GM21447 (cell line): ENCODE results near the gene FBLN7.

Experiments used
- ATAC-seq: cut with Tn5 transposase; IDR thresholded peaks from one replicate; pipeline ENCODE4 v1.9.1; 2021; ENCODE audit not compliant: unreplicated experiment

Gene FBLN7

DNA sequence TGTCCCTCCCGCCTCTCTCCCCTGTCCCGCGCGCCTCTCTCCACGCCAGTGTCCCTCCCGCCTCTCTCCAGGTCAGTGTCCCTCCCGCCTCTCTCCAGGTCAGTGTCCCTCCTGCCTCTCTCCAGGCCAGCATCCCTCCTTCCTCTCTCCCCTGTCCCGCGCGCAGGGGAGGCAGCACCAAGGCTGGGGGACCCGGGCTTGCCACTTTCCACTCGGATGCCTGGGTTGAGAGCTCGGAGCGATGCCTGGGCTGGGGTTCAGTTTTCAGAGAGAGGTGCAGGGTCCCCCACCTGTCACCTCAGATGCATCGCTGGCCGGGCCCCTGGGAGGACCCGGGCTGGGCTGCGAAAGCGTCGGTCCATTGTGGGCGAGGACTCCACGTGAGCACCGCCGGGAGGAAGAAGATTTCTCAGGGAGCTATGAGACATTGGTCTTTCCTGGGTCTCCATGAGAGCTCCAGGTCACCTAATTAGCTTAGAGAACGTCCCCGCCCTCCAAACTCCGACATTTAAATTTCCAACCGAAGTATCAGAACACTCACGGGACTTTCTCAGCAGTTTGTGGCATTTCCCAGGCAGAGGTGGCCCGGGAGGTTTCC lies 2.1 kb downstream of the FBLN7 start:
- no peak for ATAC-seq

GRCh38 chr2:112140899-112141625 lies 2.9 kb downstream of the FBLN7 start:
- no peak for ATAC-seq

GRCh38 chr2:112141626-112142007 lies 3.4 kb downstream of the FBLN7 start:
- no peak for ATAC-seq

DNA sequence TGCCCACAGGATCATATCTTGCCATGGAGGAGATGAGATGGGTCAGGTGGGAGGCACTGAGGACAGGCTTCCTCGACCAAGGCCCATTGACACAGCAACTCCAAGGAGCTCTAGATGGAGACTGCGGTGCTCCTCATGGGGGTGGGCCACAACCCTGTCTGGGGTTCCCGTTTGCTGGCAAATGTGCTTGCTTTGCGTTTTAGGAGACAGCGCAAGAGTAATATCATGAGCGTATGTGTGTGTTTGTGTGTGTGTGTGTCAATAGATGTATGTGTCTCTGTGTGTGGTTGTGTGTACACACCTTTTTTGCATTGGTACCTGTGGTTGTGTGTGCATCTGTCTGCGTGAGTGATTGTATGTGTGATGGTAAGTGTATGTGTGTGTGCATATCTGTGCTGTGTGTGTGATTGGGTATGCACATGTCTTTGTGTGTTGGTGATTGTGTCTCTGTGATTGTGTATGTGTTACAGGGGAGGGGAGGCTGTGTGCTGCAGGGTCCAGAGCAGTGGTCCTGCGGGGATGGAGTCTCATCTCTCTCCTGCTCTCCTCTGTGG lies 4.4 kb downstream of the FBLN7 start:
- no peak for ATAC-seq

- no peak for ATAC-seq
These were observed 5.0 kb downstream of the FBLN7 start for GRCh38 chr2:112143150-112143549.

- ATAC-seq: no peak
These were observed 6.8 kb downstream of the FBLN7 start for GRCh38 chr2:112144966-112145365.

DNA sequence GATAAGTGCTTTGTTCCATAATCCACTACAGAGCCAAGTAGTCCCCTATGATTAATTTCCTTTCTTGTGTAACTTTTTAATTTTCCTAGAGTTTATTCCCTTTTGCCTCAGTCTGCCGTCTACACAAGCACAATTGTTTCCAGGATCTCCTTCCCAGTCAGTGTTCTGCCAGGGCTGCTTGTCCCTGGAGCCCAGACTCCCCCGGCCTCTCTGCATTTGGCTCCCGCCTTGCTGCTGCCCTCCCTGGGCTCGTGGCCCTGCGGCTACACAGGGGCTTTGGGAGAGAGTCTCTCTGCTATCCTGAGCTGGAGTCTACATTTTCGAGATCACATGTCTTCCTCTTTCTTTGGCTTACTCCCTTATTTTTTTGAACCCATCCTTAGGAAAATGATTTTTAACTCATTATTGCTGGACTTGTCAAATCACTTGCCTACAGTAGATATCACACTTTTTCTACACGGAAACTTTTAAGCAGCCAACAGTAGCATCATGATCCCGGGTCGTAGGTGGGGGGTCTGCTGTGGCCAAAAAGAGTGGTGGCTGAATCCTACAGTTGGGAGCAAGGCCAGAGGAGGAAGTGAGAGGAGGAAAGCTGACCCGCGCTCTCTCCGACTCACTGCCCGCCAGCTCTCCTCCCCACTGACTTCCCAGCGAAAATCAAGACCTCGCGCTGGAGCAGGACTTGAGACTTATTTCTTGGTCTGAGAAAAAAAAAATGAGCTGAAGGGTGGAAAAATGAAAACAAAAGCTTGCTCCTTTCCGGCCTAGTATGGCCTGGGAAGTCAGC lies 9.4 kb downstream of the FBLN7 start:
- no peak for ATAC-seq

DNA sequence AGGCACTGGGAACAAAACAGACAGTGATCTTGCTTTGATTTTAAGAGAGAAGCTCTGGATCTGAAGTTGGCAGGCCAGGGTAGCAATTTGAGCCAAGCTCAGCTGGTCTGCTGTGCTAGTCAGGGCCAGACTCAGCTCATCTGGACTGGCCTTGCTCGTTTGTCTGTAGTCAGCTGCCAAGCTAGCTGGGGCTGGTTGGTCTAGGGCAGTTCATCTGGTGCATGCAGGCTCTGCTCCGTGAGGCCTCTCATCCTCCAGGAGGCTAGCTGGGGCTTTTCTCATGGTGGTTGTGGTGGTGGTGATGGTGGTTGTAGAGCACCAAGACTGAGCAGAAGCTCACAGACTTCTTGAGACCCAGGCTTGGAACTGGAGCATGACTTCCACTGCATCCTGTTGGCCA lies 10.3 kb downstream of the FBLN7 start:
- no peak for ATAC-seq

DNA sequence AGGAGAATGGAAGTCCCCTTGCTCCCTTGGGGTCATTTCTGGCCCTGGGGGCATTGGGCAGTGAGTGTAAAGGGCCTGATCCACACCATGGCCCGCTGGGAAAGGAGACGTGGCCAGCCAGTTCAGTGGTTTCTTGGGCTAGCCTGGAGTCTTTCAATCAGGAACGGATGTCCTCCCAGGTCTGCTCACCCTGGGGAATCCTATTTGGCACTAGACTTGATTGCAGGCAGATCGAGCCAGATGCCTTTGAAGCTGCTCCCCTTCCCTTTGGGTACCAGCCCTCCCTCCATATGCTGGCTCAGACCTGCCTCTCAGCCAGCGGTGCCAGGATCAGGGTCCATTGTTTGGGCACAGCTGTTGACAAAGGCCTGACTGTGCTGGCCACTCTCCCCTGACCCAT lies 11.0 kb downstream of the FBLN7 start:
- ATAC-seq: no peak

DNA sequence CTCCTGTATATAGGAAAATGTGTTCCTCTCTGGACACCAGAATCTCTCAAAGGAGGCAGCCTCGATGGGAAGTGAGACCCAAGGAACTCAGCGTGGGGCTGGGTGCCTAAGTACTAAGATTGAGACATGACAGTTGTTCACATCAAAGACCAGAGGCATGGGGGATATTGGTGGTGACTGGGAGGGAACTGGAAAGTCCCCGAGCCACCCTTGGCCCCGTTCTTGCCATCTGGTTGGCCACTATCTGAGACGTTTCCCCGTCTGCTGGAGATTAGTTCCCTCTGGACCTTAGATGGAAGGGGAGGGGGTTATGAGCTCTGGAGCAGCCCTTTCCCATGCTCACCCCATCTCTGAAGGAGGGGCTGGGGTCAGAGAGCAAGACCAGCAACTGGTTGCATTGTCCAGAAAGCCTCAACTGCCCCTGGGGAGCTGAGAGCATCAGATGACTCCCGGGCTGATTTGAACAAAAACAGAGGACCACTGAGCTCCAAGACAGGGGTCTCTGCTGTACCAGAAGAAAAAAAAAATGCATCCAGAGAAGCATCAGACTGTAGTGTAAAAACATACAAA lies 11.8 kb downstream of the FBLN7 start:
- no peak for ATAC-seq

GRCh38 chr2:112150447-112150846 lies 12.3 kb downstream of the FBLN7 start:
- ATAC-seq: no peak

GRCh38 chr2:112150851-112151250 lies 12.7 kb downstream of the FBLN7 start:
- ATAC-seq: no peak

- ATAC-seq: no peak
These were observed 13.1 kb downstream of the FBLN7 start for GRCh38 chr2:112151271-112151670.

GRCh38 chr2:112151701-112152440 lies 13.7 kb downstream of the FBLN7 start:
- no peak for ATAC-seq

DNA sequence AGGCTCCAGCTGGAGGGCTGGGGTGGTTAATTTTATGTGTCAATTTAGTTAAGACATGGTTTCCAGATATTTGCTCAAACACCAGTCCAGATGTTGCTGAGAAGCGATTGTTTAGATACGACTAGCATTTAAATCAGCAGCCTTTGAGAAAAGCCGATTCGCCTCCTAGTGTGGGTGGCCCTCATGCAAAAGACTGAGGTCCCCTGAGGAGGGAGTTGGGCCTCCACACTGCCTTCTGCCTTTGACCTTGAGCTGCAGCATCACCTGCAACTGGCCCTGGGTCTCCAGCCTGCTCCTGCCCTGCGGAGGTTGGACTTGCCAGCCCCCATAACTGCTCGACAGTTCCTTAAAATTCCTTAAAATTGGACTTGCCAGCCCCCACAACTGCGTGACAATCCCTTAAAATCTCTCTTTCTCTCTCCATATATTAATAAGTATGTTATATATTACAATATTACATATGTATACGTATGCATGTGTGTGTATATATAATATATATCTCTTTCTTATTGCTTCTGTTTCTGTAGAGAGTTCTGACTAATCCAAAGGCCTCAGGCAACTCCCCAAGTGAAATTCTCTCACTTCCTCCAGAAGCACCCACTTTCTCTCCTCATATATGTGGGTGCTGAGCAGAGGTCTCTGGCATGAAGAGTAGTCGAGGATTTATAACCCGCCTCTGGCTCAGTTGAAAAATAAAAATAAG lies 14.4 kb downstream of the FBLN7 start:
- no peak for ATAC-seq

GRCh38 chr2:112153179-112153490 lies 14.9 kb downstream of the FBLN7 start:
- no peak for ATAC-seq

GRCh38 chr2:112153501-112153900 lies 15.3 kb downstream of the FBLN7 start:
- ATAC-seq: no peak

DNA sequence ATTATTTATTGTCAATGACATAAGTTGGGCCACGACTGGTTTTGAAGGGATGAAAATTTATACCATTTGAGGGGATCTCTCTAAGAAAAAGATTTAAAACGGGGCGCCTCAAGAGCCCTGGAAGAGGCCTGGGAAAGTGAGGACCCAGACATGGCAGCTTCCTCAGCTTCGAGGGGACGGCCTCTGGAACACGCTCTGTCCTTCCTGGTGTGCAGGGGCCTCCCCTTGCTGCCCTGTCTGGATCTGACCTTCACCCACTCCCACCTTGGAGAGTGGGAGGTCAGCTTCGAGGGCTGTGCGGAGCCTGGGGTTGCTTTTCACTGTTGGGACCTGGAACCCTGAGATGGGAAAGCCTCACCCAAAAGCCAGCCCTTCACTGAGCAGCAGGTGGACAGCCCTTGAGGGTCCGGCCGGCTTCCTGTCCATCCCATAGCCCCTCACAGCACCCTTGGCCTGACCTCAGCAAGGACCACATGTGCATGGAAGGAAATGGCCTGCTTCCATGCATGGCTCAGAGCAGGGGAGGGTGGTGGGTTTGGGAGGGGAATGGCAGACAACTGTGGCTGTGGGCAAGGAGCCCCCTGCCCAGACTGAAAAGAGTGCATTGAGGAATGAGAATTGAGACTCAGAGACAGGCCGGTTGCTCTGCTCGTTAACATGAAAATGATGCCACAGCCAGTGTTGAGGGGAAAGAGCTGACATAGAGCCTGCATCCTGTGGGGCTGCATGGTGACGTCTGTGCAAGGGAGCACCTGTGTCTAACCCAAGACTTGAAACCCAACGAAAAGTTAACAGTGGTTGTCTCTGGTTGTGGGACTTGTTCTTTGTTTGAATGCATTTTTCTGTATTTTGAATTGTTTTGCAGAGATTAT lies 16.3 kb downstream of the FBLN7 start:
- ATAC-seq: no peak

GRCh38 chr2:112155331-112156151 lies 17.4 kb downstream of the FBLN7 start:
- ATAC-seq: no peak
